Lung (tissue), 12 donors: ENCODE results near the gene SAMHD1. TPM values are rescaled to one million over a fixed set of nuclear protein-coding genes. Genes with fewer than 3 reads are reported as not detected.

Experiments used
- ATAC-seq: fragments of 200-7000 bp; cut with Tn5 transposase; one replicate; pipeline ENCODE4 v1.9.1; 2020; ENCODE audit warnings: moderate number of reproducible peaks; ENCODE audit not compliant: insufficient read depth, low FRiP score
- DNase-seq, 3 donors: peaks; one replicate each; pipeline ENCODE4 v3.0.0-alpha.2; 2013 to 2017
- H3K27ac ChIP-seq, 2 donors: one replicate each; pipeline ENCODE4 v1.5.1; 2013; ENCODE audit warnings: mild to moderate bottlenecking in 2 of 2, moderate library complexity in 2 of 2, control low read depth in 1 of 2, inconsistent platforms in 1 of 2, low read depth in 1 of 2, low read length in 1 of 2
- H3K27me3 ChIP-seq, 3 donors: one replicate each; pipeline ENCODE4 v1.5.1; 2013; ENCODE audit warnings: low read length in 2 of 3; ENCODE audit not compliant: control insufficient read depth in 3 of 3, insufficient read depth in 3 of 3
- H3K36me3 ChIP-seq, 4 donors: one replicate each; pipeline ENCODE4 v1.5.1; 2013; ENCODE audit warnings: low read length in 4 of 4, mild to moderate bottlenecking in 1 of 4, moderate library complexity in 1 of 4; ENCODE audit not compliant: control insufficient read depth in 4 of 4, insufficient read depth in 4 of 4
- H3K4me1 ChIP-seq, 5 donors: one replicate each; pipeline ENCODE4 v1.5.1; 2013; ENCODE audit warnings: low read length in 5 of 5, mild to moderate bottlenecking in 2 of 5, moderate library complexity in 1 of 5; ENCODE audit not compliant: control insufficient read depth in 5 of 5, insufficient read depth in 5 of 5
- H3K4me3 ChIP-seq: one replicate; pipeline ENCODE4 v1.5.1; 2013; ENCODE audit warnings: mild to moderate bottlenecking, control low read depth, moderate library complexity
- H3K9ac ChIP-seq, 2 donors: one replicate each; pipeline ENCODE4 v1.5.1; 2013; ENCODE audit warnings: low read length in 2 of 2, control low read depth in 1 of 2; ENCODE audit not compliant: insufficient read depth in 1 of 2
- H3K9me3 ChIP-seq, 4 donors: one replicate each; pipeline ENCODE4 v1.5.1; 2013; ENCODE audit warnings: low read length in 3 of 4, mild to moderate bottlenecking in 1 of 4, moderate library complexity in 1 of 4; ENCODE audit not compliant: control insufficient read depth in 4 of 4, insufficient read depth in 3 of 4
- WGBS, 2 donors: extraction: QIAGEN DNeasy Blood & Tissue Kit; methylation state at CpG; one replicate each; pipeline ENCODE4 v1.1.7; 2013; 5-methylcytosine and 5-hydroxymethylcytosine counted together
- polyA plus RNA-seq, 2 donors: library from polyadenylated mRNA; stranded (reverse); fragments of 200-250 nt; gene quantifications; one replicate each; pipeline ENCODE4 v1.2.1, GENCODE V29; 2013
- total RNA-seq, 2 donors: library from RNA; depleted of rRNA in 1 of 2; stranded (reverse); fragments of >200 nt in 1 of 2; gene quantifications; one replicate each; pipeline ENCODE4 v1.2.1, GENCODE V29; 2014 to 2021
- TF ChIP-seq, protein P1 (sequence below): IDR thresholded peaks from 2 replicates; pipeline ENCODE4 v1.5.1; 2012; ENCODE audit warnings: mild to moderate bottlenecking; ENCODE audit errors: control extremely low read depth, extremely low read depth
- donor health status: control.
- donor health status: control.
- donor health status: Bipolar disorder and iron deficiency.
- donor health status: healthy.
- donor health status: DM: yes; HTN: yes; CAD: no.

The SAMHD1 gene
- total and polyA plus RNA-seq, 4 donors = 59.7 to 184 (median 90.9) TPM

DNA sequence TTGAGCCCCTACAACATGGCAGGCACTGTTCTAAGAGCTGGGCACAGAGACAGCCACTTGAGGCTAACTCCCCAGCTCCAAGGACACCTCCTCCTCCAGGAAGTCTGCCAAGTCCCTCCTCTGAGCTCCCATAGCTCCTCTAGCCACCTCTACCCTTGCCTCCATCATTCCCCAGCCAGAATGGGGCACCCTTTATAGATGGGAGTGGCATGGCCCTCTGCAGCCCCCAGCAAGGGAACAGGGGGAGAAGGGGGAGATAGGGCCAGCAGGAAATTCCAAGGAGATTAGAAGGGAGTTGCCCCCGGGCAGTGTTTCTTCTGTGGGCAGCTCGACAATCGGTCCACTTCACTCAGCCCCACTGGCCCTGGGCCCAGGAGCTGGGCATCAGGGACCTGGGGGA lies 95.3 kb downstream of the SAMHD1 start:
- Histone ChIP-seq H3K4me3 (no peak overlapping the region), H3K27me3 (no peaks in the 10 kb centered on the region), H3K4me1 (peaks cover 10 to 46% (median 31%) of the 10 kb centered on the region in 5 donors), H3K27ac (peak overlapping the region; percentile 1 to 61), H3K9me3 (no peaks in the 10 kb centered on the region), H3K9ac (no peak overlapping the region), H3K36me3 (peaks cover 0 to 8% (median 2%) of the 10 kb centered on the region in 4 donors)
- WGBS, 2 donors = 23 to 62% methylated on average over 3 of the region's 3 CpGs
- DNase-seq (no peak), ATAC-seq (no peak)
- TF ChIP-seq, protein P1, sequence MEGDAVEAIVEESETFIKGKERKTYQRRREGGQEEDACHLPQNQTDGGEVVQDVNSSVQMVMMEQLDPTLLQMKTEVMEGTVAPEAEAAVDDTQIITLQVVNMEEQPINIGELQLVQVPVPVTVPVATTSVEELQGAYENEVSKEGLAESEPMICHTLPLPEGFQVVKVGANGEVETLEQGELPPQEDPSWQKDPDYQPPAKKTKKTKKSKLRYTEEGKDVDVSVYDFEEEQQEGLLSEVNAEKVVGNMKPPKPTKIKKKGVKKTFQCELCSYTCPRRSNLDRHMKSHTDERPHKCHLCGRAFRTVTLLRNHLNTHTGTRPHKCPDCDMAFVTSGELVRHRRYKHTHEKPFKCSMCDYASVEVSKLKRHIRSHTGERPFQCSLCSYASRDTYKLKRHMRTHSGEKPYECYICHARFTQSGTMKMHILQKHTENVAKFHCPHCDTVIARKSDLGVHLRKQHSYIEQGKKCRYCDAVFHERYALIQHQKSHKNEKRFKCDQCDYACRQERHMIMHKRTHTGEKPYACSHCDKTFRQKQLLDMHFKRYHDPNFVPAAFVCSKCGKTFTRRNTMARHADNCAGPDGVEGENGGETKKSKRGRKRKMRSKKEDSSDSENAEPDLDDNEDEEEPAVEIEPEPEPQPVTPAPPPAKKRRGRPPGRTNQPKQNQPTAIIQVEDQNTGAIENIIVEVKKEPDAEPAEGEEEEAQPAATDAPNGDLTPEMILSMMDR = no peak

DNA sequence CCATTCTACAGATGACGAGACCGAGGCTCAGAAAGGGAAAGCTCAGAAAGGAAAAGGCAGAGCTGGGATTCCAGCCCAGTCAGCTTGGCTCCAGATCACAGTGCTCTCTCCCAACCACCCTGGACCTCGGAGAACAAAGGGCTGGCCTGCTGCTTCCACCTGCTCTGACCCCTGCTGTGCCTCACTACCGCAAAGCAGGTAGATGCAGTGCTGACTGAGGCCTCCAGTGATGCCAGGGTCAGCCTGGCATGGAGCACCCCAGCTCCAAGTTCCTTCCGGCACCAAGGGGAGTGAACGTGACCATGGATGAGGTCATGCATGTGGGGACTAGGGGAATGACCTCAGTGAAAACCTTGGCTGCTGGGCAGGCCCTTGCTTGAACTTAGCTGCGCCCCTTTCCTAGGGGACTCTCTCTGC lies 96.3 kb downstream of the SAMHD1 start:
- no peak for DNase-seq
- WGBS, 2 donors = 64 to 84% methylated on average over 7 of the region's 7 CpGs
- ATAC-seq = no peak
- Histone ChIP-seq H3K36me3 (peaks cover 0 to 7% (median under 1%) of the 10 kb centered on the region in 4 donors), H3K27me3 (no peaks in the 10 kb centered on the region), H3K9me3 (no peaks in the 10 kb centered on the region), H3K4me3 (no peak overlapping the region), H3K27ac (peak overlapping the region; percentile 4 to 61), H3K9ac (no peak overlapping the region), H3K4me1 (peaks cover 7 to 43% (median 22%) of the 10 kb centered on the region in 5 donors)
- TF ChIP-seq, protein P1 = no peak

DNA sequence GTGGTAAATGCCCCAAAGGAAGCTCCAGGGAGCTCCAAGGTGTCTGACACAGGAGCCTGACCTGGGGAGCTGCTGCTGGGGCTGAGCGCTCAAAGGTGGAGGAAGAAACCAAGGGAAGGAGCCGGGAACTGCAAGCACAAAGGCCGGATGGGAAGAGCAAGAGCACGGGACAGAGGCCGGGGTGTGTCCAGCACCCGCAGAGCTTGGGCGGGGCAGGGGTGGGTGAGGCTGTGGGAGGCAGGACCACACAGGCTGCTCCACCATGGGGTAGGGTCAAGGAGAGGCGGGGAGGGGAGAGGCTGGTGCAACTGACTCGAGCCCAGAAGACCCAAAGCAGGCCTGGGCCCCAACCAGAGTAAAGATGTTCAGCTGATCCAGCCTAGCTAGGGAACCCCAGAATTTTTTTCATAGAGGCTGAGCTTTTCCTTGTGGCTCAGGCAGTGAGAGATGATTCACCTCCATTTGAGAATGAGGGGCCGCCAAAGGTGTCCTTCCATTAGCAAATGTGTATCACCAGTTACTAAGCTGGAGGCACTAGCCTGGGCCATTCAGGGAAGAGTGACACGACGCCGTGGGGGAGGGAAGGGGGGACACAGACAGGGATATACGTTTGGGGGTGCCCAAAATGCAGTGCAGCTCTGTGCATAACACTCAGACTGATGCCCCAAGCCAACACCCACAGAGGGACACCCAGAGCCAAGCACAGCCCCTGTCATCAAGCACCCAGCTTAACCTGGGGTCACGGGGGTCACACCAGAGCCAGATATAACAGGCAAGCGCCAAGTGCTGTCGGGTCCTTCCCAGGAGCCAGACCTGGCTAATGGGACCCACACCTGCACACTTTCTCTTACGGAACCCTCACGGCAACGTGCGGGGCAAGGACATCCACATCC lies 96.9 kb downstream of the SAMHD1 start:
- WGBS, 2 donors = 68 to 86% methylated on average over 19 to 21 of the region's 21 CpGs
- Histone ChIP-seq H3K9me3 (no peaks in the 10 kb centered on the region), H3K4me1 (peaks cover 3 to 47% (median 19%) of the 10 kb centered on the region in 5 donors), H3K27ac (peak overlapping the region in 1 of 2 donors; percentile 61), H3K4me3 (no peak overlapping the region), H3K9ac (no peak overlapping the region), H3K36me3 (peaks cover 0 to 7% (median 0%) of the 10 kb centered on the region in 4 donors), H3K27me3 (no peaks in the 10 kb centered on the region)
- DNase-seq (no peak), ATAC-seq (no peak)
- TF ChIP-seq, protein P1 = no peak
